Spinal cord (tissue), 10 donors: ENCODE data around the gene LHX4. TPM values are rescaled to one million over a fixed set of nuclear protein-coding genes. Genes with fewer than 3 reads are reported as not detected.
A peak's percentile ranks its signal among the peaks of the same experiment; 100 is the strongest.

Experiments
- DNase-seq, 6 donors: peaks; one replicate each; pipeline versions ENCODE4 v3.0.0 to v3.0.0-alpha.2; 2013 to 2015; ENCODE audit warnings: low spot score in 6 of 6, low read depth in 4 of 6
- H3K27ac ChIP-seq: one replicate; pipeline ENCODE4 v1.5.1; 2013; ENCODE audit warnings: low read depth, low read length, control low read depth
- H3K27me3 ChIP-seq: one replicate; pipeline ENCODE4 v1.6.1; 2013; ENCODE audit warnings: low read length; ENCODE audit not compliant: control insufficient read depth, insufficient read depth
- H3K36me3 ChIP-seq: one replicate; pipeline ENCODE4 v1.6.1; 2013; ENCODE audit warnings: low read length; ENCODE audit not compliant: control insufficient read depth, insufficient read depth
- H3K4me1 ChIP-seq: one replicate; pipeline ENCODE4 v1.6.1; 2013; ENCODE audit warnings: low read length; ENCODE audit not compliant: control insufficient read depth, insufficient read depth
- H3K4me3 ChIP-seq: one replicate; pipeline ENCODE4 v1.5.1; 2013; ENCODE audit warnings: low read depth, low read length, control low read depth
- H3K9me3 ChIP-seq: one replicate; pipeline ENCODE4 v1.6.1; 2013; ENCODE audit warnings: low read length; ENCODE audit not compliant: control insufficient read depth, insufficient read depth
- WGBS: methylation state at CpG from one replicate; pipeline ENCODE4 v1.1.5; 2013; ENCODE audit warnings: missing lambda C conversion rate; ENCODE audit not compliant: insufficient coverage; 5-methylcytosine and 5-hydroxymethylcytosine counted together
- polyA plus RNA-seq, 2 donors: library from polyadenylated mRNA; unstranded; fragments of 120-200 nt; gene quantifications; one replicate each; pipeline ENCODE4 v1.2.1, GENCODE V29; 2013; ENCODE audit not compliant: insufficient read length in 2 of 2
- total RNA-seq, 2 donors: library from RNA; depleted of rRNA in 1 of 2; stranded (reverse); fragments of 120-200 nt in 1 of 2; fragments of >200 nt in 1 of 2; gene quantifications; one replicate each; pipeline versions ENCODE4 v1.2.3 to v1.2.4, GENCODE V29; 2013 to 2014
- donor health status: healthy.

LHX4 gene
- total and polyA plus RNA-seq, 4 donors, result 0.39 to 4.4 (median 2.5) TPM

GRCh38 chr1:180248731-180249681 lies 18.9 kb downstream of the LHX4 start:
- Histone ChIP-seq H3K27me3 (peaks cover 14% of the 10 kb centered on the region), H3K36me3 (no peaks in the 10 kb centered on the region), H3K4me1 (peaks cover 5% of the 10 kb centered on the region), H3K4me3 (no peak overlapping the region), H3K27ac (no peak overlapping the region), H3K9me3 (no peaks in the 10 kb centered on the region)
- DNase-seq, result peak in 1 of 6 donors; percentile 59
- WGBS, result 64% methylated on average over 6 of the region's 11 CpGs

- WGBS, result 92% methylated on average over 12 of the region's 13 CpGs
- no peak overlapping the region for H3K4me3 ChIP-seq
- H3K27ac ChIP-seq, result no peak overlapping the region
- H3K27me3 ChIP-seq, result peaks cover 8% of the 10 kb centered on the region
- no peaks in the 10 kb centered on the region for H3K36me3 ChIP-seq
- no peak for DNase-seq
- peaks cover 5% of the 10 kb centered on the region for H3K4me1 ChIP-seq
- H3K9me3 ChIP-seq, result no peaks in the 10 kb centered on the region
Observed at GRCh38 chr1:180249725-180250498, 19.8 kb downstream of the LHX4 start.

GRCh38 chr1:180250499-180250770 lies 20.4 kb downstream of the LHX4 start:
- Histone ChIP-seq H3K9me3 (no peaks in the 10 kb centered on the region), H3K27ac (no peak overlapping the region), H3K36me3 (no peaks in the 10 kb centered on the region), H3K4me1 (peaks cover 8% of the 10 kb centered on the region), H3K27me3 (peaks cover 5% of the 10 kb centered on the region), H3K4me3 (no peak overlapping the region)
- WGBS, result 95% methylated on average over 7 of the region's 7 CpGs
- DNase-seq, result no peak

GRCh38 chr1:180250883-180251509 lies 20.9 kb downstream of the LHX4 start:
- WGBS, result 88% methylated on average over 16 of the region's 16 CpGs
- peaks cover 7% of the 10 kb centered on the region for H3K27me3 ChIP-seq
- no peak overlapping the region for H3K4me3 ChIP-seq
- H3K4me1 ChIP-seq, result peaks cover 14% of the 10 kb centered on the region
- no peaks in the 10 kb centered on the region for H3K9me3 ChIP-seq
- no peak overlapping the region for H3K27ac ChIP-seq
- H3K36me3 ChIP-seq, result no peaks in the 10 kb centered on the region
- DNase-seq, result no peak

GRCh38 chr1:180251526-180252305 lies 21.7 kb downstream of the LHX4 start:
- Histone ChIP-seq H3K36me3 (no peaks in the 10 kb centered on the region), H3K27ac (no peak overlapping the region), H3K27me3 (peaks cover 12% of the 10 kb centered on the region), H3K4me1 (peaks cover 15% of the 10 kb centered on the region), H3K4me3 (no peak overlapping the region), H3K9me3 (no peaks in the 10 kb centered on the region)
- DNase-seq, result no peak
- WGBS, result 79% methylated on average over 9 of the region's 9 CpGs

- WGBS, result 68% methylated on average over 12 of the region's 12 CpGs
- DNase-seq, result peak in 2 of 6 donors; percentile 38 to 40
- Histone ChIP-seq H3K4me3 (no peak overlapping the region), H3K27ac (no peak overlapping the region), H3K36me3 (no peaks in the 10 kb centered on the region), H3K27me3 (peaks cover 15% of the 10 kb centered on the region), H3K4me1 (peaks cover 15% of the 10 kb centered on the region), H3K9me3 (no peaks in the 10 kb centered on the region)
Observed at GRCh38 chr1:180252638-180253536, 22.8 kb downstream of the LHX4 start.

GRCh38 chr1:180253585-180254495 lies 23.8 kb downstream of the LHX4 start:
- Histone ChIP-seq H3K27ac (no peak overlapping the region), H3K27me3 (peaks cover 15% of the 10 kb centered on the region), H3K4me3 (no peak overlapping the region), H3K9me3 (no peaks in the 10 kb centered on the region), H3K4me1 (peaks cover 10% of the 10 kb centered on the region), H3K36me3 (no peaks in the 10 kb centered on the region)
- WGBS, result 76% methylated on average over 30 of the region's 31 CpGs
- no peak for DNase-seq

GRCh38 chr1:180254496-180254819 lies 24.4 kb downstream of the LHX4 start:
- DNase-seq, result no peak
- Histone ChIP-seq H3K27me3 (peaks cover 18% of the 10 kb centered on the region), H3K4me3 (no peak overlapping the region), H3K4me1 (peaks cover 10% of the 10 kb centered on the region), H3K36me3 (no peaks in the 10 kb centered on the region), H3K9me3 (no peaks in the 10 kb centered on the region), H3K27ac (no peak overlapping the region)
- WGBS, result 93% methylated on average over 6 of the region's 9 CpGs
